Loucy (cell line): ENCODE data around the gene FOXJ3.

Experiments
- EZH2phosphoT487 ChIP-seq: fragments of 200-600 bp; IDR thresholded peaks from 2 replicates; pipeline ENCODE4 v1.6.1; 2018; ENCODE audit warnings: antibody characterized with exemption, mild to moderate bottlenecking, moderate library complexity, borderline replicate concordance
- TF ChIP-seq, protein P1 (sequence below): fragments of 200-600 bp; sonication (generic); conservative IDR thresholded peaks from 2 replicates; pipeline ENCODE4 v1.5.1; 2014; ENCODE audit warnings: mild to moderate bottlenecking, antibody characterized with exemption, low read length

GRCh38 chr1:42348498-42348897 lies 13.5 kb upstream of the FOXJ3 start:
- TF ChIP-seq, protein P1, sequence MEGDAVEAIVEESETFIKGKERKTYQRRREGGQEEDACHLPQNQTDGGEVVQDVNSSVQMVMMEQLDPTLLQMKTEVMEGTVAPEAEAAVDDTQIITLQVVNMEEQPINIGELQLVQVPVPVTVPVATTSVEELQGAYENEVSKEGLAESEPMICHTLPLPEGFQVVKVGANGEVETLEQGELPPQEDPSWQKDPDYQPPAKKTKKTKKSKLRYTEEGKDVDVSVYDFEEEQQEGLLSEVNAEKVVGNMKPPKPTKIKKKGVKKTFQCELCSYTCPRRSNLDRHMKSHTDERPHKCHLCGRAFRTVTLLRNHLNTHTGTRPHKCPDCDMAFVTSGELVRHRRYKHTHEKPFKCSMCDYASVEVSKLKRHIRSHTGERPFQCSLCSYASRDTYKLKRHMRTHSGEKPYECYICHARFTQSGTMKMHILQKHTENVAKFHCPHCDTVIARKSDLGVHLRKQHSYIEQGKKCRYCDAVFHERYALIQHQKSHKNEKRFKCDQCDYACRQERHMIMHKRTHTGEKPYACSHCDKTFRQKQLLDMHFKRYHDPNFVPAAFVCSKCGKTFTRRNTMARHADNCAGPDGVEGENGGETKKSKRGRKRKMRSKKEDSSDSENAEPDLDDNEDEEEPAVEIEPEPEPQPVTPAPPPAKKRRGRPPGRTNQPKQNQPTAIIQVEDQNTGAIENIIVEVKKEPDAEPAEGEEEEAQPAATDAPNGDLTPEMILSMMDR, result no peak
- TF ChIP-seq EZH2phosphoT487, result no peak
